ENCODE data around the gene TMEM107. TPM values are rescaled to one million over a fixed set of nuclear protein-coding genes. Genes with fewer than 3 reads are reported as not detected.

The TMEM107 gene
- total RNA-seq, 4 donors from 2014 or later: 0.77 to 42.6 (median 25.1) TPM

DNA sequence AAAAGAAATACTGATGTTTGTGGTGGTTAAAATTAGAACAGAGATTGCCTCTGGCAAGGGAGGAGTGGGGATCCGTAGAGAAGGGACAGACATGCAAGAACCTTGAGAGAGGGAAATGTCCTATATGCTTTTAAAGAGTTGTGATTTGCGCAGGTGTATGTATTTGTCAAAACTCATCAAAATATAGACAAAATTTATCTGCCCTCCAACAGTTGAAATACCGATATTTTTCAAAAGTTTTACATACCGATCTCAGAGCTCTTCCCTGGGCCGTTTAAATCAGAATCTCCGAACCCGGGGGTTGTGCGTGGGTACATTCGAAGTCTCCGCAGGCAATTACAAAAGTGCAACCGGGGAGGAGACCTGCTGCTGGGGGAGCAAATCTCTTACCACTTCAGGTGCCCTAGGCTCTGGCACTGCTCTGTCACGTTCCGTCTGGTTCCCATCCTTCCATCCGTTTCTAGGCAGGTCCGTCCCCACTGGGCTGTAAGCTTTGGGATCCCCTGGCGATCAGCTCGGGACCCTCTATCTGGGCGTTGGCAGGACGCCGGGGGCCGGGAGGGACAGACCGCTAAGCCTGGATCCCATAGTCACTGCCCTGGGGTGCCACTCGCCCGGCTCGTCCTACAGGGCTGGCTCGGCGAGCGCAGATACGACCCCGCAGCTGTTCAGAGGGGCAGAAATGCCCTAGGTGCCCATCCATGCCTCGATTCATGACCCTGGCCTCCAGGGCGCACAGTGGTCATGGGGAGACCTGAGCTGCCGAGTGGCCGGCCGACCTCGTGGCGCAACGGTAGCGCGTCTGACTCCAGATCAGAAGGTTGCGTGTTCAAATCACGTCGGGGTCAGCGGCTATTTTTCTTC lies 9.6 kb upstream of the TMEM107 start:
- intact Hi-C loops (cut with DNase I; ENCODE audit: low total_unique reads): loop anchor here (5.0 to 10.0 kb wide), 2 partner anchors 36 to 61 kb away; partner anchors contain the start of gene HES7
- DNase-seq: peak; percentile 92
- H3K4me3 ChIP-seq: peak overlapping the region; percentile 62 to 66
- peaks cover 6 to 13% of the 10 kb centered on the region in 2 donors for H3K4me1 ChIP-seq
- TF ChIP-seq POLR2A (IDR thresholded peaks at IDR 0.05) (peak in 1 of 2 donors; percentile 2), CTCF (IDR thresholded peaks at IDR 0.05) (peak in 1 of 4 experiments; percentile 7)
- H3K9me3 ChIP-seq: no peaks in the 10 kb centered on the region
- no peaks in the 10 kb centered on the region for H3K27me3 ChIP-seq
- H3K36me3 ChIP-seq: no peaks in the 10 kb centered on the region
- peak overlapping the region; percentile 97 to 99 for H3K27ac ChIP-seq

GRCh38 chr17:8176998-8177731 lies 985 bp upstream of the TMEM107 start:
- Histone ChIP-seq H3K27me3 (no peaks in the 10 kb centered on the region), H3K27ac (peak overlapping the region; percentile 85 to 96), H3K4me3 (peak overlapping the region in 1 of 2 donors; percentile 72), H3K36me3 (no peaks in the 10 kb centered on the region), H3K4me1 (peaks cover 0 to 11% of the 10 kb centered on the region in 2 donors), H3K9me3 (no peaks in the 10 kb centered on the region)
- TF ChIP-seq POLR2A (IDR thresholded peaks at IDR 0.05): no peak
- no peak for TF ChIP-seq CTCF (IDR thresholded peaks at IDR 0.05)
- DNase-seq: no peak
- intact Hi-C loops (cut with DNase I; ENCODE audit: low total_unique reads): no loop called here

- H3K27ac ChIP-seq: peak overlapping the region; percentile 85 to 96
- no peak for DNase-seq
- no peaks in the 10 kb centered on the region for H3K36me3 ChIP-seq
- TF ChIP-seq CTCF (IDR thresholded peaks at IDR 0.05) (no peak), POLR2A (IDR thresholded peaks at IDR 0.05) (no peak)
- no peaks in the 10 kb centered on the region for H3K27me3 ChIP-seq
- no peaks in the 10 kb centered on the region for H3K9me3 ChIP-seq
- intact Hi-C loops (cut with DNase I; ENCODE audit: low total_unique reads): no loop called here
- peaks cover 0 to 11% of the 10 kb centered on the region in 2 donors for H3K4me1 ChIP-seq
- peak overlapping the region; percentile 48 to 72 for H3K4me3 ChIP-seq
Observed at GRCh38 chr17:8175795-8176196, 384 bp downstream of the TMEM107 start.

GRCh38 chr17:8173871-8174322 lies 2.3 kb downstream of the TMEM107 start:
- TF ChIP-seq CTCF (IDR thresholded peaks at IDR 0.05): no peak
- no peak for TF ChIP-seq POLR2A (IDR thresholded peaks at IDR 0.05)
- H3K27ac ChIP-seq: peak overlapping the region; percentile 88 to 96
- peak overlapping the region; percentile 20 to 34 for H3K4me3 ChIP-seq
- intact Hi-C loops (cut with DNase I; ENCODE audit: low total_unique reads): no loop called here
- H3K27me3 ChIP-seq: no peaks in the 10 kb centered on the region
- no peak for DNase-seq
- H3K4me1 ChIP-seq: peaks cover 0 to 11% of the 10 kb centered on the region in 2 donors
- H3K9me3 ChIP-seq: no peaks in the 10 kb centered on the region
- no peaks in the 10 kb centered on the region for H3K36me3 ChIP-seq
